ENCODE data around the gene PLCL1.

- TF ChIP-seq CTCF (conservative IDR thresholded peaks at IDR 0.05) (no peak), ZFX (IDR thresholded peaks at IDR 0.05) (no peak)
Observed at GRCh38 chr2:197914778-197915177, 110.4 kb downstream of the PLCL1 start.
